ENCODE results near the gene AGK.

The AGK gene

GRCh38 chr7:141587304-141587703 lies 36.1 kb downstream of the AGK start:
- 78% methylated on average over 4 of the region's 4 CpGs for WGBS
- H3K36me3 ChIP-seq (ENCODE audit: insufficient read depth, low read length) = no peaks in the 10 kb centered on the region
- no peaks in the 10 kb centered on the region for H3K27me3 ChIP-seq (ENCODE audit: insufficient read depth, low read length)
- H3K4me1 ChIP-seq (ENCODE audit: insufficient read depth, low read length) = peaks cover 36% of the 10 kb centered on the region
- no peak overlapping the region for H3K9ac ChIP-seq (ENCODE audit: low read depth, low read length)
- peaks cover 4% of the 10 kb centered on the region; the same call in 1 of the 2 replicates for H3K9me3 ChIP-seq (ENCODE audit: insufficient read depth, low read depth, low read length)
- no peak overlapping the region for H3K27ac ChIP-seq (ENCODE audit: low read depth, low read length)
- H3K4me3 ChIP-seq (ENCODE audit: low read length) = no peak overlapping the region

GRCh38 chr7:141588912-141589311 lies 37.7 kb downstream of the AGK start:
- WGBS = 87% methylated on average over 4 of the region's 4 CpGs
- peaks cover 9% of the 10 kb centered on the region for H3K36me3 ChIP-seq (ENCODE audit: insufficient read depth, low read length)

GRCh38 chr7:141590071-141590470 lies 38.9 kb downstream of the AGK start:
- 93% methylated on average over 3 of the region's 3 CpGs for WGBS
- Histone ChIP-seq H3K9ac (ENCODE audit: low read depth, low read length) (no peak overlapping the region), H3K27ac (ENCODE audit: low read depth, low read length) (no peak overlapping the region)

More at GRCh38 chr7:141588912-141589311, 37.7 kb downstream of the AGK start:
- Histone ChIP-seq H3K9ac (ENCODE audit: low read depth, low read length) (no peak overlapping the region), H3K4me1 (ENCODE audit: insufficient read depth, low read length) (peaks cover 36% of the 10 kb centered on the region), H3K9me3 (ENCODE audit: insufficient read depth, low read depth, low read length) (no peaks in the 10 kb centered on the region), H3K27me3 (ENCODE audit: insufficient read depth, low read length) (no peaks in the 10 kb centered on the region), H3K4me3 (ENCODE audit: low read length) (no peak overlapping the region), H3K27ac (ENCODE audit: low read depth, low read length) (no peak overlapping the region)

GRCh38 chr7:141590666-141591065 lies 39.5 kb downstream of the AGK start:
- no peak overlapping the region for H3K9ac ChIP-seq (ENCODE audit: low read depth, low read length)
- peaks cover 22% of the 10 kb centered on the region for H3K4me1 ChIP-seq (ENCODE audit: insufficient read depth, low read length)
- peaks cover 11% of the 10 kb centered on the region for H3K36me3 ChIP-seq (ENCODE audit: insufficient read depth, low read length)
- no peak overlapping the region for H3K4me3 ChIP-seq (ENCODE audit: low read length)
- H3K27me3 ChIP-seq (ENCODE audit: insufficient read depth, low read length) = no peaks in the 10 kb centered on the region
- H3K9me3 ChIP-seq (ENCODE audit: insufficient read depth, low read depth, low read length) = no peaks in the 10 kb centered on the region
- no peak overlapping the region for H3K27ac ChIP-seq (ENCODE audit: low read depth, low read length)
- WGBS = 97% methylated on average over 3 of the region's 3 CpGs

More at GRCh38 chr7:141590071-141590470, 38.9 kb downstream of the AGK start:
- Histone ChIP-seq H3K9me3 (ENCODE audit: insufficient read depth, low read depth, low read length) (no peaks in the 10 kb centered on the region), H3K36me3 (ENCODE audit: insufficient read depth, low read length) (peaks cover 11% of the 10 kb centered on the region), H3K4me1 (ENCODE audit: insufficient read depth, low read length) (peaks cover 28% of the 10 kb centered on the region), H3K4me3 (ENCODE audit: low read length) (no peak overlapping the region), H3K27me3 (ENCODE audit: insufficient read depth, low read length) (no peaks in the 10 kb centered on the region)

- no peaks in the 10 kb centered on the region for H3K9me3 ChIP-seq (ENCODE audit: insufficient read depth, low read depth, low read length)
- H3K4me3 ChIP-seq (ENCODE audit: low read length) = no peak overlapping the region
- H3K4me1 ChIP-seq (ENCODE audit: insufficient read depth, low read length) = peaks cover 2% of the 10 kb centered on the region; the same call in 1 of the 2 replicates
- H3K27ac ChIP-seq (ENCODE audit: low read depth, low read length) = no peak overlapping the region
- H3K36me3 ChIP-seq (ENCODE audit: insufficient read depth, low read length) = peaks cover 29% of the 10 kb centered on the region
- WGBS = 92% methylated on average over 2 of the region's 2 CpGs
- no peak overlapping the region for H3K9ac ChIP-seq (ENCODE audit: low read depth, low read length)
- H3K27me3 ChIP-seq (ENCODE audit: insufficient read depth, low read length) = no peaks in the 10 kb centered on the region
Measured at GRCh38 chr7:141593134-141593533, 41.9 kb downstream of the AGK start.

GRCh38 chr7:141597966-141598365 lies 46.8 kb downstream of the AGK start:
- 90% methylated on average over 2 of the region's 2 CpGs for WGBS
- peaks cover 9% of the 10 kb centered on the region; the same call in 1 of the 2 replicates for H3K4me1 ChIP-seq (ENCODE audit: insufficient read depth, low read length)
- no peak overlapping the region for H3K4me3 ChIP-seq (ENCODE audit: low read length)
- no peak overlapping the region for H3K9ac ChIP-seq (ENCODE audit: low read depth, low read length)
- H3K27ac ChIP-seq (ENCODE audit: low read depth, low read length) = no peak overlapping the region
- H3K9me3 ChIP-seq (ENCODE audit: insufficient read depth, low read depth, low read length) = no peaks in the 10 kb centered on the region
- H3K27me3 ChIP-seq (ENCODE audit: insufficient read depth, low read length) = no peaks in the 10 kb centered on the region
- peaks cover 47% of the 10 kb centered on the region for H3K36me3 ChIP-seq (ENCODE audit: insufficient read depth, low read length)

GRCh38 chr7:141598408-141598807 lies 47.2 kb downstream of the AGK start:
- H3K4me1 ChIP-seq (ENCODE audit: insufficient read depth, low read length) = peaks cover 9% of the 10 kb centered on the region; the same call in 1 of the 2 replicates
- H3K27ac ChIP-seq (ENCODE audit: low read depth, low read length) = no peak overlapping the region
- peaks cover 48% of the 10 kb centered on the region for H3K36me3 ChIP-seq (ENCODE audit: insufficient read depth, low read length)
- no peaks in the 10 kb centered on the region for H3K27me3 ChIP-seq (ENCODE audit: insufficient read depth, low read length)
- whole genome bisulfite sequencing = 96% methylated on average over 2 of the region's 2 CpGs
- H3K9ac ChIP-seq (ENCODE audit: low read depth, low read length) = no peak overlapping the region
- H3K9me3 ChIP-seq (ENCODE audit: insufficient read depth, low read depth, low read length) = no peaks in the 10 kb centered on the region
- H3K4me3 ChIP-seq (ENCODE audit: low read length) = no peak overlapping the region

GRCh38 chr7:141600168-141601006 lies 49.2 kb downstream of the AGK start:
- 93% methylated on average over 4 of the region's 4 CpGs for WGBS

GRCh38 chr7:141609576-141609975 lies 58.4 kb downstream of the AGK start:
- Histone ChIP-seq H3K36me3 (ENCODE audit: insufficient read depth, low read length) (peaks cover 40% of the 10 kb centered on the region), H3K27me3 (ENCODE audit: insufficient read depth, low read length) (no peaks in the 10 kb centered on the region), H3K9me3 (ENCODE audit: insufficient read depth, low read depth, low read length) (0 out of 2 replicates have a peak, but pooled peaks cover 5% of the 10 kb centered on the region), H3K4me3 (ENCODE audit: low read length) (no peak overlapping the region), H3K4me1 (ENCODE audit: insufficient read depth, low read length) (no peaks in the 10 kb centered on the region; the same call in 1 of the 2 replicates), H3K9ac (ENCODE audit: low read depth, low read length) (no peak overlapping the region), H3K27ac (ENCODE audit: low read depth, low read length) (peak overlapping the region; percentile 30; the same call in 1 of the 2 replicates)
- 79% methylated on average over 2 of the region's 3 CpGs for WGBS

More at GRCh38 chr7:141600168-141601006, 49.2 kb downstream of the AGK start:
- no peak overlapping the region for H3K4me3 ChIP-seq (ENCODE audit: low read length)
- H3K36me3 ChIP-seq (ENCODE audit: insufficient read depth, low read length) = peaks cover 48% of the 10 kb centered on the region
- H3K4me1 ChIP-seq (ENCODE audit: insufficient read depth, low read length) = peaks cover 9% of the 10 kb centered on the region; the same call in 1 of the 2 replicates
- H3K9ac ChIP-seq (ENCODE audit: low read depth, low read length) = no peak overlapping the region
- H3K9me3 ChIP-seq (ENCODE audit: insufficient read depth, low read depth, low read length) = no peaks in the 10 kb centered on the region
- H3K27ac ChIP-seq (ENCODE audit: low read depth, low read length) = no peak overlapping the region
- H3K27me3 ChIP-seq (ENCODE audit: insufficient read depth, low read length) = no peaks in the 10 kb centered on the region

GRCh38 chr7:141610671-141611070 lies 59.5 kb downstream of the AGK start:
- no peak overlapping the region for H3K9ac ChIP-seq (ENCODE audit: low read depth, low read length)
- peaks cover 47% of the 10 kb centered on the region for H3K36me3 ChIP-seq (ENCODE audit: insufficient read depth, low read length)
- H3K27me3 ChIP-seq (ENCODE audit: insufficient read depth, low read length) = no peaks in the 10 kb centered on the region
- no peak overlapping the region for H3K4me3 ChIP-seq (ENCODE audit: low read length)
- no peak overlapping the region for H3K27ac ChIP-seq (ENCODE audit: low read depth, low read length)
- H3K9me3 ChIP-seq (ENCODE audit: insufficient read depth, low read depth, low read length) = 0 out of 2 replicates have a peak, but pooled peaks cover 5% of the 10 kb centered on the region
- H3K4me1 ChIP-seq (ENCODE audit: insufficient read depth, low read length) = no peaks in the 10 kb centered on the region; the same call in 1 of the 2 replicates
- 100% methylated on average over 1 of the region's 1 CpG for WGBS

- H3K27me3 ChIP-seq (ENCODE audit: insufficient read depth, low read length) = no peaks in the 10 kb centered on the region
- no peak overlapping the region for H3K27ac ChIP-seq (ENCODE audit: low read depth, low read length)
- no peaks in the 10 kb centered on the region; the same call in 1 of the 2 replicates for H3K4me1 ChIP-seq (ENCODE audit: insufficient read depth, low read length)
- no peak overlapping the region for H3K4me3 ChIP-seq (ENCODE audit: low read length)
- H3K9ac ChIP-seq (ENCODE audit: low read depth, low read length) = no peak overlapping the region
- 0 out of 2 replicates have a peak, but pooled peaks cover 5% of the 10 kb centered on the region for H3K9me3 ChIP-seq (ENCODE audit: insufficient read depth, low read depth, low read length)
- H3K36me3 ChIP-seq (ENCODE audit: insufficient read depth, low read length) = peaks cover 44% of the 10 kb centered on the region
Measured at GRCh38 chr7:141612861-141613260, 61.7 kb downstream of the AGK start.
